ENCODE data around the gene TOR3A. TPM values are rescaled to one million over a fixed set of nuclear protein-coding genes. Genes with fewer than 3 reads are reported as not detected.

Gene TOR3A
- total RNA-seq, 2 experiments from 2014 or later: 28.8 to 30.3 TPM

GRCh38 chr1:179119513-179119912 is 37.6 kb downstream of the TOR3A start:
- H3K4me1 Mint-ChIP-seq (ENCODE audit: low read depth): peaks cover 7% of the 10 kb centered on the region
- no peaks in the 10 kb centered on the region for H3K27me3 Mint-ChIP-seq
- DNase-seq (no peak), ATAC-seq (no peak)
- no peak for TF ChIP-seq CTCF (IDR thresholded peaks at IDR 0.05)
- H3K36me3 Mint-ChIP-seq (ENCODE audit: low read depth): peaks cover 20% of the 10 kb centered on the region
- intact Hi-C loops (cut with micrococcal nuclease): no loop called here
- no peak overlapping the region for H3K4me3 Mint-ChIP-seq
- CTCF ChIA-PET: interaction anchor here (1.3 to 2.3 kb wide), 6 partner anchors 35 to 251 kb away, joined by 3 to 15 read pairs (median 5); no protein-coding TSS in a partner anchor
- POLR2A ChIA-PET: no interaction called here
- no peaks in the 10 kb centered on the region for H3K9me3 Mint-ChIP-seq
- no peak overlapping the region for H3K27ac Mint-ChIP-seq

- Mint-ChIP-seq H3K36me3 (ENCODE audit: low read depth) (peaks cover 14% of the 10 kb centered on the region), H3K27ac (no peak overlapping the region), H3K9me3 (no peaks in the 10 kb centered on the region), H3K27me3 (no peaks in the 10 kb centered on the region), H3K4me3 (no peak overlapping the region), H3K4me1 (ENCODE audit: low read depth) (peaks cover 7% of the 10 kb centered on the region)
- POLR2A ChIA-PET: interaction anchor here (1.0 kb wide), 1 partner anchor 172 kb away, joined by 3 read pairs; the partner anchor contains the start of gene SOAT1
- DNase-seq (no peak), ATAC-seq (no peak)
- CTCF ChIA-PET: interaction anchor here (0.6 to 2.5 kb wide), 40 partner anchors 8 to 249 kb away, joined by 3 to 25 read pairs (median 4); partner anchors contain the start of genes AXDND1, SOAT1 and TOR3A
- intact Hi-C loops (cut with micrococcal nuclease): loop anchor here (5.0 kb wide), 1 partner anchor 72 kb away; no protein-coding TSS in a partner anchor
- no peak for TF ChIP-seq CTCF (IDR thresholded peaks at IDR 0.05)
Measured at GRCh38 chr1:179120736-179121135, 38.9 kb downstream of the TOR3A start.

- Mint-ChIP-seq H3K9me3 (no peaks in the 10 kb centered on the region), H3K27ac (no peak overlapping the region), H3K4me1 (ENCODE audit: low read depth) (peaks cover 7% of the 10 kb centered on the region), H3K36me3 (ENCODE audit: low read depth) (peaks cover 12% of the 10 kb centered on the region), H3K4me3 (no peak overlapping the region), H3K27me3 (no peaks in the 10 kb centered on the region)
- peak; percentile 72 for TF ChIP-seq CTCF (IDR thresholded peaks at IDR 0.05)
- intact Hi-C loops (cut with micrococcal nuclease): loop anchor here (5.0 kb wide), 1 partner anchor 71 kb away; no protein-coding TSS in a partner anchor
- DNase-seq: peak; percentile 65
- peak; percentile 56 for ATAC-seq
- ChIA-PET POLR2A (interaction anchor here (1.0 to 1.8 kb wide), 2 partner anchors 172 to 173 kb away, joined by 3 to 5 read pairs; partner anchors contain the start of gene SOAT1), CTCF (interaction anchor here (0.6 to 2.5 kb wide), 41 partner anchors 7 to 249 kb away, joined by 3 to 25 read pairs (median 4); partner anchors contain the start of genes AXDND1, SOAT1 and TOR3A)
Measured at GRCh38 chr1:179121159-179121938, 39.5 kb downstream of the TOR3A start.

- no peak overlapping the region for H3K4me3 Mint-ChIP-seq
- CTCF ChIA-PET: no interaction called here
- no peak for DNase-seq
- POLR2A ChIA-PET: no interaction called here
- ATAC-seq: no peak
- intact Hi-C loops (cut with micrococcal nuclease): loop anchor here (5.0 kb wide), 3 partner anchors 67 to 242 kb away; partner anchors contain the start of gene AXDND1
- H3K27ac Mint-ChIP-seq: no peak overlapping the region
- peaks cover 12% of the 10 kb centered on the region for H3K36me3 Mint-ChIP-seq (ENCODE audit: low read depth)
- H3K27me3 Mint-ChIP-seq: no peaks in the 10 kb centered on the region
- H3K9me3 Mint-ChIP-seq: no peaks in the 10 kb centered on the region
- H3K4me1 Mint-ChIP-seq (ENCODE audit: low read depth): peaks cover 26% of the 10 kb centered on the region
- TF ChIP-seq CTCF (IDR thresholded peaks at IDR 0.05): no peak
Measured at GRCh38 chr1:179124873-179125272, 43.0 kb downstream of the TOR3A start.
